ENCODE data around the gene PCDHGB3.

PCDHGB3 gene

GRCh38 chr5:141349917-141350619, 20.0 kb upstream of the PCDHGB3 start, which contains the start of gene PCDHGB1:
PCDHGB1 (plus strand) TSS chr5:141350099; CDS start chr5:141350261, 162 bp downstream.
- peak in 1 of 2 donors; percentile 52 for DNase-seq
- peaks cover 85% of the 10 kb centered on the region for H3K27me3 Mint-ChIP-seq

GRCh38 chr5:141351591-141351990, 18.5 kb upstream of the PCDHGB3 start:
- H3K4me3 Mint-ChIP-seq = no peak overlapping the region
- H3K9me3 Mint-ChIP-seq = peaks cover 12 to 40% of the 10 kb centered on the region in 2 donors
- no peak overlapping the region for H3K27ac Mint-ChIP-seq
- H3K27me3 Mint-ChIP-seq = peaks cover 85% of the 10 kb centered on the region
- no peaks in the 10 kb centered on the region for H3K4me1 Mint-ChIP-seq
- DNase-seq = no peak
- no peak for ATAC-seq

More at GRCh38 chr5:141349917-141350619, 20.0 kb upstream of the PCDHGB3 start, which contains the start of gene PCDHGB1:
- Mint-ChIP-seq H3K27ac (no peak within 1 kb of the TSS), H3K9me3 (peaks cover 20 to 41% of the 10 kb centered on the region in 2 donors), H3K4me1 (no peaks in the 10 kb centered on the region), H3K4me3 (peak within 1 kb of the TSS; percentile 61 to 75)
- peak; percentile 69 for ATAC-seq

DNA sequence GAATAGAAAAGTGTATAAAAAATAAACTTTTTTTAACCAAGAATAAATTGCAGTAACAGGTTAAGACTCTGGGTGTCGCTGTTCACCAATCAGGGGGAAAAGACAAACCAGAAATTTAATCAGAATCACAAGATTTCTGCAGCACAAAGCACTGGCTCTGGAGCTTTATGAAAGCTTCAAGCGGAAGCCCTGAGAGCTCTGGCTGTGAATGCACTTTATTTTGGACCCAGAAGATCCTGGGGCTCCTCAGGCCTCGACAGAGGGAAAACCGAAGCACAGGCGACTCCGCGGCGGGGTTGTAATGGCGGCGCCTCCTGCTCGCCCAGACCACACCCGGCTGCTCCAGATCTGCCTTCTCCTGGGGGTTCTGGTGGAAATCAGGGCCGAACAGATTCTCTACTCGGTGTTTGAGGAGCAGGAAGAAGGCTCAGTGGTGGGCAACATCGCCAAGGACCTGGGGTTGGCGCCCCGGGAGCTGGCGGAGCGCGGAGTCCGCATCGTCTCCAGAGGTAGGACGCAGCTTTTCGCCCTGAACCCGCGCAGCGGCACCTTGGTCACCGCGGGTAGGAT, 15.1 kb upstream of the PCDHGB3 start, which contains the start of gene PCDHGA4:
PCDHGA4 (plus strand) TSS at position 122 of the 570 bp plus-strand sequence; CDS start at position 209, 87 bp downstream.
- H3K9me3 Mint-ChIP-seq = peaks cover 19 to 44% of the 10 kb centered on the region in 2 donors
- H3K27ac Mint-ChIP-seq = no peak within 1 kb of the TSS
- no peak for ATAC-seq
- no peak for DNase-seq
- H3K4me1 Mint-ChIP-seq = peaks cover 4% of the 10 kb centered on the region
- peaks cover 83% of the 10 kb centered on the region for H3K27me3 Mint-ChIP-seq
- H3K4me3 Mint-ChIP-seq = peak within 1 kb of the TSS; percentile 64 to 73

DNA sequence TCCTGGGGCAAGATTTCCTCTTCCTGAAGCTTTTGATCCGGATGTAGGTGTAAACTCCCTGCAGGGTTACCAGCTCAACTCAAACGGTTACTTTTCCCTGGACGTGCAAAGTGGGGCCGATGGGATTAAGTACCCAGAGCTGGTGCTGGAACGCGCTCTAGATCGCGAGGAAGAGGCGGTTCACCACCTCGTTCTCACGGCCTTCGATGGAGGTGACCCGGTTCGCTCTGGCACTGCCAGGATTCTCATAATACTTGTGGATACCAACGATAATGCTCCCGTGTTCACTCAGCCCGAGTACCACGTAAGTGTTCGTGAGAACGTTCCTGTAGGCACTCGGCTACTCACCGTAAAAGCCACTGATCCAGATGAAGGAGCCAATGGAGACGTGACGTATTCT, 14.4 kb upstream of the PCDHGB3 start:
- Mint-ChIP-seq H3K4me1 (peaks cover 6% of the 10 kb centered on the region), H3K9me3 (peaks cover 20 to 44% of the 10 kb centered on the region in 2 donors), H3K27ac (no peak overlapping the region), H3K4me3 (peak overlapping the region in 1 of 2 donors; percentile 64), H3K27me3 (peaks cover 83% of the 10 kb centered on the region)
- ATAC-seq (no peak), DNase-seq (no peak)

- Mint-ChIP-seq H3K27me3 (peaks cover 83% of the 10 kb centered on the region), H3K4me3 (no peak overlapping the region), H3K27ac (no peak overlapping the region), H3K9me3 (peaks cover 20 to 49% of the 10 kb centered on the region in 2 donors), H3K4me1 (peaks cover 6% of the 10 kb centered on the region)
- DNase-seq (no peak), ATAC-seq (no peak)
Measured at GRCh38 chr5:141356133-141356532, 13.9 kb upstream of the PCDHGB3 start.

- Mint-ChIP-seq H3K27me3 (peaks cover 83% of the 10 kb centered on the region), H3K27ac (no peak overlapping the region), H3K4me1 (peaks cover 6% of the 10 kb centered on the region), H3K4me3 (no peak overlapping the region), H3K9me3 (peaks cover 20 to 57% of the 10 kb centered on the region in 2 donors)
- ATAC-seq (no peak), DNase-seq (no peak)
Measured at GRCh38 chr5:141356950-141357349, 13.1 kb upstream of the PCDHGB3 start.

GRCh38 chr5:141359790-141360426, 10.1 kb upstream of the PCDHGB3 start, which contains the start of gene PCDHGB2:
PCDHGB2 (plus strand) TSS chr5:141359994; CDS start chr5:141360136, 142 bp downstream.
- Mint-ChIP-seq H3K27me3 (peaks cover 87% of the 10 kb centered on the region), H3K4me3 (peak within 1 kb of the TSS; percentile 75 to 86), H3K4me1 (peaks cover 6% of the 10 kb centered on the region), H3K9me3 (peaks cover 19 to 64% of the 10 kb centered on the region in 2 donors), H3K27ac (peak within 1 kb of the TSS in 1 of 2 donors; percentile 85)
- DNase-seq (no peak), ATAC-seq (peak; percentile 35)

- no peak for DNase-seq
- no peak overlapping the region for H3K27ac Mint-ChIP-seq
- peaks cover 6% of the 10 kb centered on the region for H3K4me1 Mint-ChIP-seq
- peaks cover 19 to 66% of the 10 kb centered on the region in 2 donors for H3K9me3 Mint-ChIP-seq
- no peak overlapping the region for H3K4me3 Mint-ChIP-seq
- ATAC-seq = no peak
- H3K27me3 Mint-ChIP-seq = peaks cover 87% of the 10 kb centered on the region
Measured at GRCh38 chr5:141360685-141361084, 9.4 kb upstream of the PCDHGB3 start.

DNA sequence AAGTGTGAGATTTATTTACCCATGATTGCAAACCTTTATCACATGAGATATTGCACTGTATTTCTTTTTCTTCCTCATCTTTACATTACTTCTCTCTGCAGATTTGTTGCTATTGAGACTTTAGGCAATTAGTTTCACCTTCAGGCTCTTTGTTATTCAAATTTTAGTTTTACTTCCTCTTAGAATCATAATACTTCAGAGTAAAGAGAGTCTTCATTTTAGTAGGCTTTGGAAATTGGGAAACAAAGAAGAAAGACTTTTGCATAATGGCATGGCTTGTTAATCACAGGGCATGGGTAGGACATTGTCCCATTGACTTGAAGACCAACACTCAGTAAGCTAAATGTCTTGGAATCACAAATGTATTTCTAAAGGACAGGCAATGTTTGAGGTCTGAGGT, 7.3 kb upstream of the PCDHGB3 start:
- Mint-ChIP-seq H3K9me3 (peaks cover 19 to 54% of the 10 kb centered on the region in 2 donors), H3K27ac (no peak overlapping the region), H3K4me3 (no peak overlapping the region), H3K27me3 (peaks cover 89% of the 10 kb centered on the region), H3K4me1 (peaks cover 6% of the 10 kb centered on the region)
- no peak for DNase-seq
- ATAC-seq = no peak

GRCh38 chr5:141363952-141364660, 5.9 kb upstream of the PCDHGB3 start, which contains the start of gene PCDHGA5:
PCDHGA5 (plus strand) TSS chr5:141364162; CDS start chr5:141364331, 169 bp downstream.
- Mint-ChIP-seq H3K4me1 (peaks cover 6% of the 10 kb centered on the region), H3K4me3 (peak within 1 kb of the TSS in 1 of 2 donors; percentile 10), H3K27me3 (peaks cover 90% of the 10 kb centered on the region), H3K27ac (peak within 1 kb of the TSS in 1 of 2 donors; percentile 88), H3K9me3 (peaks cover 14 to 54% of the 10 kb centered on the region in 2 donors)
- DNase-seq = no peak
- no peak for ATAC-seq

DNA sequence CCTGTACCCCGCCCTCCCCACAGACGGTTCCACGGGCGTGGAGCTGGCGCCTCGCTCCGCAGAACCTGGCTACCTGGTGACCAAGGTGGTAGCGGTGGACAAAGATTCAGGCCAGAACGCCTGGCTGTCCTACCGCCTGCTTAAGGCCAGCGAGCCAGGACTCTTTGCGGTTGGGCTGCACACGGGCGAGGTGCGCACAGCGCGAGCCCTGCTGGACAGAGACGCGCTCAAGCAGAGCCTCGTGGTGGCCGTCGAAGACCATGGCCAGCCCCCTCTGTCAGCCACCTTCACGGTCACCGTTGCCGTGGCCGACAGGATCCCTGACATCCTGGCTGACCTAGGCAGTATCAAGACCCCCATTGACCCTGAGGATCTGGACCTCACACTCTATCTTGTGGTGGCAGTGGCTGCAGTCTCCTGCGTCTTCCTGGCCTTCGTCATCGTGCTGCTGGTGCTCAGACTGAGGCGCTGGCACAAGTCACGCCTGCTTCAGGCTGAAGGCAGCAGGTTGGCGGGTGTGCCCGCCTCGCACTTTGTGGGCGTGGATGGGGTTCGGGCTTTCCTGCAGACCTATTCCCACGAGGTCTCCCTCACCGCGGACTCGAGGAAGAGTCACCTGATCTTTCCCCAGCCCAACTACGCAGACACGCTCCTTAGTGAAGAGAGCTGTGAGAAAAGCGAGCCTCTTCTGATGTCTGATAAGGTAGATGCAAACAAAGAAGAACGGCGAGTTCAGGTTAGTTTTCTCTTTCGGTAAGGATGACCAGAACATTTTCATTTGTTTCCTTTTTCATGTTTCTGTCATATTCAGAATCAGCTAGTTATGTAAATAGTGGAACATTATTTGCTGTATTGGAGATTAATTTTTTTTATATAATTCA, 3.8 kb upstream of the PCDHGB3 start:
- peaks cover 16 to 51% of the 10 kb centered on the region in 2 donors for H3K9me3 Mint-ChIP-seq

DNA sequence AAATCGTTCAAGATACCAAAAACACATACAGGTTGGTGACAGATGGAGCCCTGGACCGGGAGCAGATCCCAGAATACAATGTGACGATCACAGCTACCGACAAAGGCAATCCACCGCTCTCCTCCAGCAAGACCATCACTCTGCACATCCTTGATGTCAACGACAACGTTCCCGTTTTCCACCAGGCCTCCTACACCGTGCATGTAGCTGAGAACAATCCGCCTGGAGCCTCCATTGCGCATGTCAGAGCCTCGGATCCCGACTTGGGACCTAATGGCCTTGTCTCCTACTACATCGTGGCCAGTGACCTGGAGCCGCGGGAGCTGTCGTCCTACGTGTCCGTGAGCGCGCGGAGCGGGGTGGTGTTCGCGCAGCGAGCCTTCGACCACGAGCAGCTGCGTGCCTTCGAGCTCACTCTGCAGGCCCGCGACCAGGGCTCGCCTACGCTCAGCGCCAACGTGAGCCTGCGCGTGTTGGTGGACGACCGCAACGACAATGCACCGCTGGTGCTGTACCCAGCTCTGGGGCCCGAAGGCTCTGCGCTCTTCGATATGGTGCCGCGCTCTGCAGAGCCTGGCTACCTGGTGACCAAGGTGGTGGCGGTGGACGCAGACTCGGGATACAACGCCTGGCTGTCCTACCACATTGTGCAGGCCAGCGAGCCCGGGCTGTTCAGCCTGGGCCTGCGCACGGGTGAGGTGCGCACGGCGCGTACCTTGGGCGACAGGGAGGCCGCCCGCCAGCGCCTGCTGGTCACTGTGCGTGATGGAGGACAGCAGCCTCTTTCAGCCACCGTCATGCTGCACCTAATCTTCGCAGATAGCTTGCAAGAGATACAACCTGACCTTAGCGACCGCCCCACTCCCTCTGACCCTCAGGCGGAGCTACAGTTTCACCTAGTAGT, 1.8 kb downstream of the PCDHGB3 start:
- no peak overlapping the region for H3K27ac Mint-ChIP-seq
- no peak for ATAC-seq
- H3K4me1 Mint-ChIP-seq = peaks cover 8% of the 10 kb centered on the region
- DNase-seq = no peak
- H3K4me3 Mint-ChIP-seq = peak overlapping the region in 1 of 2 donors; percentile 14
- H3K9me3 Mint-ChIP-seq = peaks cover 16 to 52% of the 10 kb centered on the region in 2 donors
- peaks cover 82% of the 10 kb centered on the region for H3K27me3 Mint-ChIP-seq

More for the DNA sequence above, 3.8 kb upstream of the PCDHGB3 start:
- H3K4me1 Mint-ChIP-seq = peaks cover 8% of the 10 kb centered on the region
- no peak for DNase-seq
- no peak overlapping the region for H3K4me3 Mint-ChIP-seq
- H3K27me3 Mint-ChIP-seq = peaks cover 91% of the 10 kb centered on the region
- H3K27ac Mint-ChIP-seq = no peak overlapping the region
- ATAC-seq = no peak

DNA sequence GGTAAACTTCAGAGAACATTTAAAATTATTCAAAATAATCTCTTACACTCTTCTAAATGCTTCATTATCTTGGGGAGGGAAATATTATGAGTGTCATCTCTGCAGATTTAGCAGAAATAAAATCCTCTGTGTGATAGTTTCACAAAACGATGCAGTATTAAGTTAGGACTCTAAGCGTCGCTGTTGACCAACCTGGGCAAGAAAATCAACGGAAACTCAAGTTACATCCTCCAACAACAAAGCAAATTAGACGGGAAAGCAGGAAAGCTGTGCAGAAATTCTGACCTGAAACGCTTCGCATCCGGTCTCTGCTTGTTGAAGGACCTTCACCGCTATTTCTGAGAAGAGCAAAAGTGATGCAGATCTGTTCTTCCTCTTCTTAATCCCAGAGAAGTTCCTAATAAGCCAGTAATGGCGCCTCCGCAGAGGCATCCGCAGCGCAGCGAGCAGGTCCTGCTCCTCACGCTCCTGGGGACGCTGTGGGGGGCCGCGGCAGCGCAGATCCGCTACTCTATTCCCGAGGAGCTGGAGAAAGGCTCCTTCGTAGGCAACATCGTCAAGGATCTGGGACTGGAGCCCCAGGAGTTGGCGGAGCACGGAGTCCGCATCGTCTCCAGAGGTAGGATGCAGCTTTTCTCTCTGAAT, 3.8 kb downstream of the PCDHGB3 start, which contains the start of gene PCDHGA6:
PCDHGA6 (plus strand) TSS at position 219 of the 645 bp plus-strand sequence; CDS start at position 412, 193 bp downstream.
- H3K27ac Mint-ChIP-seq = no peak within 1 kb of the TSS
- DNase-seq (no peak), ATAC-seq (no peak)
- H3K27me3 Mint-ChIP-seq = peaks cover 77% of the 10 kb centered on the region
- peaks cover 8% of the 10 kb centered on the region for H3K4me1 Mint-ChIP-seq
- H3K4me3 Mint-ChIP-seq = peak within 1 kb of the TSS; percentile 27 to 52
- H3K9me3 Mint-ChIP-seq = peaks cover 16 to 52% of the 10 kb centered on the region in 2 donors
